ENCODE results near the gene MGAM2.
"Not testable (repeated sequence)": the region's sequence is repeated elsewhere in the genome, so short reads cannot be mapped to it uniquely, and the experiment has no call there.

The MGAM2 gene

GRCh38 chr7:142111499-142111898, at the start of gene MGAM2:
Gene MGAM2, plus strand, starts transcription at chr7:142111718. Its CDS starts 5,156 bp downstream, at chr7:142116874.
- DNase-seq, result no peak

- no peak for DNase-seq
These were observed 47.7 kb upstream of the MGAM2 start for GRCh38 chr7:142063551-142064442.

- no peak for DNase-seq
These were observed 45.0 kb upstream of the MGAM2 start for GRCh38 chr7:142066536-142066935.

GRCh38 chr7:142077762-142078161, 33.8 kb upstream of the MGAM2 start:
- DNase-seq, result no peak

GRCh38 chr7:142083605-142084004, 27.9 kb upstream of the MGAM2 start:
- no peak for DNase-seq

- no peak for DNase-seq
These were observed 26.1 kb upstream of the MGAM2 start for GRCh38 chr7:142085428-142085827.

- DNase-seq, result no peak
These were observed 23.4 kb upstream of the MGAM2 start for GRCh38 chr7:142088022-142088714.

- no peak for DNase-seq
These were observed 22.5 kb upstream of the MGAM2 start for GRCh38 chr7:142089035-142089434.

- DNase-seq, result no peak
These were observed 19.6 kb upstream of the MGAM2 start for GRCh38 chr7:142091961-142092360.

- DNase-seq, result no peak
These were observed 16.7 kb upstream of the MGAM2 start for GRCh38 chr7:142094861-142095260.

GRCh38 chr7:142097571-142097970, 13.9 kb upstream of the MGAM2 start:
- DNase-seq, result no peak

- no peak for DNase-seq
These were observed 13.5 kb upstream of the MGAM2 start for GRCh38 chr7:142098004-142098403.

- not testable (repeated sequence) for DNase-seq
These were observed 12.2 kb upstream of the MGAM2 start for GRCh38 chr7:142099347-142099746.

- no peak for DNase-seq
These were observed 10.9 kb upstream of the MGAM2 start for GRCh38 chr7:142100634-142101033.

- not testable (repeated sequence) for DNase-seq
These were observed 9.7 kb upstream of the MGAM2 start for GRCh38 chr7:142101794-142102193.

GRCh38 chr7:142104550-142105527, 6.7 kb upstream of the MGAM2 start:
- no peak for DNase-seq

GRCh38 chr7:142108728-142109505, 2.6 kb upstream of the MGAM2 start:
- no peak for DNase-seq

- DNase-seq, result no peak
These were observed 1.4 kb upstream of the MGAM2 start for GRCh38 chr7:142110098-142110497.

- DNase-seq, result no peak
These were observed 880 bp upstream of the MGAM2 start for GRCh38 chr7:142110638-142111037.

GRCh38 chr7:142112086-142112485, 568 bp downstream of the MGAM2 start:
- no peak for DNase-seq

GRCh38 chr7:142114207-142114606, 2.7 kb downstream of the MGAM2 start:
- DNase-seq, result no peak

GRCh38 chr7:142120524-142120923, 9.0 kb downstream of the MGAM2 start:
- no peak for DNase-seq

All from NCI-H748 treated with DMSO at 0.1 percent for 48 hours (cell line).